Caki2 (cell line): ENCODE measurements around the gene TREH. TPM values are rescaled to one million over a fixed set of nuclear protein-coding genes. Genes with fewer than 3 reads are reported as not detected.

Source experiments
- DNase-seq: peaks from one replicate; pipeline ENCODE4 v3.0.0-alpha.2; 2015; ENCODE audit warnings: low read depth
- in situ Hi-C: cut with HindIII; loops from 2 replicates; pipeline ENCODE4 v1.10.0; 2016; ENCODE audit warnings: low sequenced_read_pairs, low pct_unique_long_range_greater_than_20kb, mixed read lengths
- total RNA-seq: library from RNA; depleted of rRNA; stranded (reverse); fragments of >200 nt; shearing (Covaris generic); gene quantifications from 2 replicates; pipeline ENCODE4 v1.2.3, GENCODE V29; 2014; ENCODE audit warnings: low replicate concordance

Gene TREH
- total RNA-seq, 1 experiment from 2014 or later, result not detected

- no peak for DNase-seq
- in situ Hi-C loops, result no loop called here
Measured at GRCh38 chr11:118638726-118639125, 40.7 kb downstream of the TREH start.

- no peak for DNase-seq
- in situ Hi-C loops, result no loop called here
Measured at GRCh38 chr11:118636569-118637290, 42.7 kb downstream of the TREH start.

DNA sequence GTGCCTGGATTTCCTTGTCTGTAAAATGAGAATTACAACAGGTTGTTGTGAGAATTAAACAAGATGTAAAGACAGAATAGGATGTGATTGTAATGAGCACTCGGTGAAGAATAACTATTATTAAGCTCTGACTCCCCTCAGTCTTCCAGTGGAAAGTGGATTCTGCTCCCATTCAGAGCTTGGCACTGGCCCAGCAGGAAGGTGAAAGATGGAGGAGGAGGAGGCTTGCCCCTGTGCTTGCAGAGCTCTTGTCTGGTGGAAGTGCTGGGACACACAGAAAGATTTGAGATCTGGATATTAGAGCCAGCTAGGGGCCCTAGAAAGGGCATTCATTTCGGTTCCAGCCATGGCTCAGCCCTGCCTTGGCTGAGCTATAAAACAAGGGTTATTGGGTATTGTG, 43.8 kb downstream of the TREH start:
- no peak for DNase-seq
- in situ Hi-C loops, result no loop called here

DNA sequence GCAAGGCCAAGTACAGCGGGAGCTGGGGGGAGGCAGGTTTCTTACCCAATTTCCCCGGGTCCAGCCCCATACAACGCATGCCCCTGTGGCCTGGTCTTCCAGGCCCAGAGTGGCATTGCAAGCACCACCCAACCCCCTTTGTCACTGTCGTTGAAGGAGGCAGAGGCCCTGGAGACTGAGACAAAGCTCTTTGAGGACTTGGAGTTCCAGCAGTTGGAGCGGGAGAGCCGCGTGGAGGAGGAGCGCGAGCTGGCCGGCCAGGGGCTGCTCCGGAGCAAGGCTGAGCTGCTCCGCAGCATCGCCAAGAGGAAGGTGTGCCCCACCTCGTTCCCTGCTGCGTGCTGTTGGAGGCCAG, 44.2 kb downstream of the TREH start:
- in situ Hi-C loops, result no loop called here
- DNase-seq, result no peak

DNA sequence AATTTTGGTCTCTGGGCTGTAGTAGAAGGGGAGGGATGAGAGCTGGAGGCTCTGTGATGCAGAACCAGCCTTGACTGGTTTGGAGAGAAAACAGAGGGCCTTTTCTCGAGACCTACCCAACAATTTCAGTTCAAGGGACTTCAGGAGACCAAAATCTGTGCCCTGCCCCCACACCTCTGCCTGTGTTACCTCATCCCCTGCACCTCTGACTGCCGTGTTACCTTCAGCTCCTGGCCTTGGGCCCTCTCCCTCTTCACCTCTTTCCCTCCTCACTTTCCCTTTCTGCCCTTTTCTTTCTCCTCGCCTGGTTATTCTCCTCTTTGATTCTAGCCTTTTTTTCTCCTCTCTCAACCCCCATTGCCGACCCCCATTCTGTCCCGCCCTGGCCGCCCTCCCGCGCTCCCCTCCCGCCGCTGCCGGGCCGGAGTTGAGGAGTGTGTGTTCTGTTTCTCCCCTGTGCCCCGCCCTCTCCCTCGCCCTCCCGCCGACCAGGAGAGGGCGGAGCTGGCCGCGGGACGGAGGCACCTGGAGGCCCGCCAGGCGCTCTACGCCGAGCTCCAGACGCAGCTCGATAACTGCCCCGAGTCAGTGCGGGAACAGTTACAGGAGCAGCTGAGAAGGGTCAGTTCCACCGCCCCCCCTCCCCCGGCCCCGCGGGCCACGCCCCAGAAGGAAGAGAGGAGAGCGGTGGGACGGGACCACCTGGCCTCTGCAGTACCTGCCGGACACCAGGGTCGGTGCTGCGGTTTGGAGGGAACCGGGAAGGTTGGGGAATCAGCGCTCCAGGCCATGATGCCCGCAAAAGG, 44.8 kb downstream of the TREH start:
- in situ Hi-C loops, result no loop called here
- no peak for DNase-seq

- in situ Hi-C loops, result no loop called here
- DNase-seq, result no peak
Measured at GRCh38 chr11:118633979-118634378, 45.5 kb downstream of the TREH start.

- DNase-seq, result no peak
- in situ Hi-C loops, result no loop called here
Measured at GRCh38 chr11:118633319-118633690, 46.1 kb downstream of the TREH start.

GRCh38 chr11:118632577-118633318, 46.7 kb downstream of the TREH start:
- in situ Hi-C loops, result no loop called here
- DNase-seq, result no peak

GRCh38 chr11:118631142-118631909, 48.1 kb downstream of the TREH start:
- in situ Hi-C loops, result no loop called here

GRCh38 chr11:118629761-118630661, 49.4 kb downstream of the TREH start:
- DNase-seq, result no peak
- in situ Hi-C loops, result no loop called here

More at GRCh38 chr11:118631142-118631909, 48.1 kb downstream of the TREH start:
- no peak for DNase-seq

- no peak for DNase-seq
- in situ Hi-C loops, result no loop called here
Measured at GRCh38 chr11:118628861-118629549, 50.4 kb downstream of the TREH start.

- in situ Hi-C loops, result no loop called here
- DNase-seq, result no peak
Measured at GRCh38 chr11:118628432-118628831, 51.0 kb downstream of the TREH start.

GRCh38 chr11:118628031-118628430, 51.4 kb downstream of the TREH start:
- no peak for DNase-seq
- in situ Hi-C loops, result no loop called here

DNA sequence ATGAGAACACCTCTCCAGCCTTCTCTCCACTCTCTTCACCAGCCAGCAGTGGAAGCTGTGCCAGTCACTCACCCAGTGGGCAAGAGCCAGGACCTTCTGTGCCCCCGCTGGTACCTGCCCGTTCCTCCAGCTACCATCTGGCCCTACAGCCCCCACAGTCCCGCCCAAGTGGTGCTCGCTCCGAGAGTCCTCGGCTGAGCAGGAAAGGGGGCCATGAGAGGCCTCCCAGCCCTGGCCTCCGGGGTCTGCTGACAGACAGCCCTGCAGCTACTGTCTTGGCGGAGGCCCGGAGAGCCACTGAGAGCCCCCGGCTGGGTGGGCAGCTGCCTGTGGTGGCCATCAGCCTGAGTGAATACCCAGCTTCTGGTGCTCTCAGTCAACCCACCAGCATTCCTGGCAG, 51.9 kb downstream of the TREH start:
- no peak for DNase-seq
- in situ Hi-C loops, result no loop called here

GRCh38 chr11:118625976-118626375, 53.5 kb downstream of the TREH start:
- in situ Hi-C loops, result no loop called here
- DNase-seq, result no peak

- in situ Hi-C loops, result no loop called here
Measured at GRCh38 chr11:118625036-118625690, 54.3 kb downstream of the TREH start.

GRCh38 chr11:118623269-118623655, 56.2 kb downstream of the TREH start:
- in situ Hi-C loops, result no loop called here

More at GRCh38 chr11:118625036-118625690, 54.3 kb downstream of the TREH start:
- DNase-seq, result no peak

More at GRCh38 chr11:118623269-118623655, 56.2 kb downstream of the TREH start:
- peak; percentile 71 for DNase-seq
